HepG2 (cell line): ENCODE measurements around the gene POLR1C. TPM values are rescaled to one million over a fixed set of nuclear protein-coding genes. Genes with fewer than 3 reads are reported as not detected.

Experiments
- BRD4 ChIP-seq: sonication (generic); formaldehyde crosslinking; IDR thresholded peaks from 2 replicates; pipeline ENCODE4 v1.4.0; 2020; ENCODE audit warnings: missing genetic modification reagents
- EP300 ChIP-seq, 3 experiments: sonication (generic) in 1 of 3; formaldehyde crosslinking in 1 of 3; IDR thresholded peaks; 2 replicates each; pipeline versions ENCODE4 v1.5.1 to v1.6.1; 2011 to 2020; ENCODE audit warnings: low read depth in 2 of 3, low read length in 2 of 3, borderline replicate concordance in 1 of 3, improper control_type of control experiment in 1 of 3, mild to moderate bottlenecking in 1 of 3, missing genetic modification reagents in 1 of 3, moderate library complexity in 1 of 3
- HMGA1 ChIP-seq: sonication (generic); formaldehyde crosslinking; conservative IDR thresholded peaks from 2 replicates; pipeline ENCODE4 v1.4.0; 2020; ENCODE audit warnings: missing genetic modification reagents
- KDM3A ChIP-seq: IDR thresholded peaks from 2 replicates; pipeline ENCODE4 v1.6.1; 2018; ENCODE audit warnings: low read depth, missing compliant biosample characterization
- MYNN ChIP-seq: sonication (generic); formaldehyde crosslinking; IDR thresholded peaks from 2 replicates; pipeline ENCODE4 v1.4.0; 2020; ENCODE audit warnings: mild to moderate bottlenecking, low read depth, missing genetic modification reagents
- REXO4 ChIP-seq: sonication (generic); formaldehyde crosslinking; IDR thresholded peaks from 2 replicates; pipeline ENCODE4 v1.8.0; 2022; ENCODE audit warnings: missing genetic modification reagents, mild to moderate bottlenecking, borderline replicate concordance
- SCMH1 ChIP-seq: sonication (generic); formaldehyde crosslinking; IDR thresholded peaks from 2 replicates; pipeline ENCODE4 v1.9.0; 2021; ENCODE audit warnings: missing genetic modification reagents, mild to moderate bottlenecking, borderline replicate concordance
- SRSF9 ChIP-seq: fragments of 200-400 bp; formaldehyde crosslinking; IDR thresholded peaks from 2 replicates; pipeline ENCODE4 v1.6.1; 2018; ENCODE audit warnings: borderline replicate concordance, mild to moderate bottlenecking, low read depth, low read length; ENCODE audit not compliant: insufficient read depth, poor library complexity, severe bottlenecking
- TP53 ChIP-seq: sonication (generic); formaldehyde crosslinking; conservative IDR thresholded peaks from 2 replicates; pipeline ENCODE4 v1.4.0; 2020; ENCODE audit warnings: missing genetic modification reagents
- YEATS4 ChIP-seq: sonication (generic); formaldehyde crosslinking; IDR thresholded peaks from 2 replicates; pipeline ENCODE4 v1.4.0; 2020; ENCODE audit warnings: missing genetic modification reagents, borderline replicate concordance
- ZIK1 ChIP-seq: sonication (generic); formaldehyde crosslinking; IDR thresholded peaks from 2 replicates; pipeline ENCODE4 v1.5.0; 2020; ENCODE audit warnings: mild to moderate bottlenecking, low read depth, missing genetic modification reagents, borderline replicate concordance
- ZNF547 ChIP-seq: sonication (generic); formaldehyde crosslinking; IDR thresholded peaks from 2 replicates; pipeline ENCODE4 v1.5.1; 2020; ENCODE audit warnings: mild to moderate bottlenecking, missing genetic modification reagents
- ZNF781 ChIP-seq: sonication (generic); formaldehyde crosslinking; IDR thresholded peaks from 2 replicates; pipeline ENCODE4 v1.5.1; 2020; ENCODE audit warnings: borderline replicate concordance, mild to moderate bottlenecking, missing genetic modification reagents; ENCODE audit errors: not compliant biosample characterization
- ZNF839 ChIP-seq: sonication (generic); formaldehyde crosslinking; IDR thresholded peaks from 2 replicates; pipeline ENCODE4 v1.4.0; 2020; ENCODE audit warnings: missing genetic modification reagents, mild to moderate bottlenecking, borderline replicate concordance
- ZSCAN12 ChIP-seq: sonication (generic); formaldehyde crosslinking; IDR thresholded peaks from 2 replicates; pipeline ENCODE4 v1.9.0; 2021; ENCODE audit warnings: mild to moderate bottlenecking, missing genetic modification reagents
- ZSCAN30 ChIP-seq: sonication (generic); formaldehyde crosslinking; IDR thresholded peaks from 2 replicates; pipeline ENCODE4 v1.5.0; 2020; ENCODE audit warnings: mild to moderate bottlenecking, missing genetic modification reagents
- polyA plus RNA-seq, 8 experiments: library from polyadenylated mRNA; depleted of rRNA in 3 of 8; stranded (reverse) in 7 of 8; unstranded in 1 of 8; fragments of >200 nt; fragmentation: Illumina TruSeq in 4 of 8; extraction: Trizol in 4 of 8; gene quantifications; 2 replicates each; pipeline versions ENCODE4 v1.2.1 to v1.2.3, GENCODE V29; 2011 to 2016; ENCODE audit warnings: low read depth in 4 of 8, missing spikeins in 1 of 8, mixed read lengths in 1 of 8; ENCODE audit not compliant: insufficient read depth in 1 of 8
- total RNA-seq, 5 experiments: library from RNA; depleted of rRNA; stranded (reverse); fragments of >200 nt; fragmentation: Illumina TruSeq; extraction: Trizol; gene quantifications; 2 replicates each; pipeline ENCODE4 v1.2.3, GENCODE V29; 2016; ENCODE audit warnings: low read depth in 1 of 5
- TF ChIP-seq, protein P1 (sequence below), 2 experiments: sonication (generic) in 1 of 2; formaldehyde crosslinking in 1 of 2; IDR thresholded peaks; 2 replicates each; pipeline versions ENCODE4 v1.4.0 to v1.6.1; 2016 to 2020; ENCODE audit warnings: borderline replicate concordance in 1 of 2, low read depth in 1 of 2, mild to moderate bottlenecking in 1 of 2, missing genetic modification reagents in 1 of 2
- TF ChIP-seq, protein P2 (sequence below): sonication (generic); formaldehyde crosslinking; IDR thresholded peaks from 2 replicates; pipeline ENCODE4 v1.4.0; 2020; ENCODE audit warnings: missing genetic modification reagents, borderline replicate concordance

Gene POLR1C
- total and polyA plus RNA-seq, 2 of the 13 experiments (the other 11 are each of a cell fraction or from before 2014, with no cell fraction given): 62.6 to 72.2 TPM

DNA sequence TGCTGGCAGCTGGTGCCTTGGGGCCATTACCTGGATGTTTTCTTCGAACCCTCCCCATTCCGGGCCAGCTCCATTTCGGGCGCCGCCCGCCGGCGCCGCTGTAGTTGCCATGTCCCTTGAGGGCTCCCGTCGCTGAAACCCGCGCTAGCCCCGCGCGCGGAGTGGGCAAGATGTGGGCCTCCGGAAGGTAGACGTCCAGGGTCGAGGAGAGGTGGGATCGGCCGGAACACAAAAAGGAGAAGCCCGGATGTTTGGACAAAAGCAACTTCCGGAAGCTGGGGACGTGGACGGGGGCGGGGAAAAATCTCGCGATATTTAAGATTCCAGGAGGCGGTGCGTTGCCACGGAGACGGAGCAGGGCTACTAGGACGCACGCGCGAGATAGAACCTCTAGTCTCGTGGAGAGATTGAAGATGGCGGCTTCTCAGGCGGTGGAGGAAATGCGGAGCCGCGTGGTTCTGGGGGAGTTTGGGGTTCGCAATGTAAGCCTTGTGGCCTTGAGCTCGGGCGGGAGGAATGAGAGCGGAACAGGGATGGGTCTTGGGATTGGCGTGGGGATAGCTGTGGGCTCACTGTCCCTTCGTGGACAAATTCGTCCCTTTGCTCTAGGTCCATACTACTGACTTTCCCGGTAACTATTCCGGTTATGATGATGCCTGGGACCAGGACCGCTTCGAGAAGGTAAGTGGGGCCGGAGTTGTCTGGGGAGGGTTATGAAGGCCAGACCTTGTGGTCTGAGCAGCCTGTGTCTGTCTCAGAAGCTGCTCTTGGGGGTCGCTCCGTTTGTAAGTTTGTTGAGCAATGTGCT, at the start of gene POLR1C, which contains the start of gene YIPF3 (continued):
- TF ChIP-seq ZNF781 (CRISPR knock-in tag): peak; percentile 57
- no peak for TF ChIP-seq REXO4 (CRISPR knock-in tag)
- TF ChIP-seq, protein P1, sequence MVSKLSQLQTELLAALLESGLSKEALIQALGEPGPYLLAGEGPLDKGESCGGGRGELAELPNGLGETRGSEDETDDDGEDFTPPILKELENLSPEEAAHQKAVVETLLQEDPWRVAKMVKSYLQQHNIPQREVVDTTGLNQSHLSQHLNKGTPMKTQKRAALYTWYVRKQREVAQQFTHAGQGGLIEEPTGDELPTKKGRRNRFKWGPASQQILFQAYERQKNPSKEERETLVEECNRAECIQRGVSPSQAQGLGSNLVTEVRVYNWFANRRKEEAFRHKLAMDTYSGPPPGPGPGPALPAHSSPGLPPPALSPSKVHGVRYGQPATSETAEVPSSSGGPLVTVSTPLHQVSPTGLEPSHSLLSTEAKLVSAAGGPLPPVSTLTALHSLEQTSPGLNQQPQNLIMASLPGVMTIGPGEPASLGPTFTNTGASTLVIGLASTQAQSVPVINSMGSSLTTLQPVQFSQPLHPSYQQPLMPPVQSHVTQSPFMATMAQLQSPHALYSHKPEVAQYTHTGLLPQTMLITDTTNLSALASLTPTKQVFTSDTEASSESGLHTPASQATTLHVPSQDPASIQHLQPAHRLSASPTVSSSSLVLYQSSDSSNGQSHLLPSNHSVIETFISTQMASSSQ (IDR thresholded peaks at IDR 0.05; ENCODE audit: low read depth): 0 out of 2 replicates have a peak, but pooled peaks have one; percentile 18
- TF ChIP-seq, protein P1 (CRISPR knock-in tag; IDR thresholded peaks at IDR 0.05; ENCODE audit: borderline replicate concordance): peak; percentile 43; the same call in 1 of the 2 replicates
- no peak for TF ChIP-seq TP53
- TF ChIP-seq ZSCAN12 (CRISPR knock-in tag): peak; percentile 82
- no peak for TF ChIP-seq ZSCAN30
- peak; percentile 98 for TF ChIP-seq YEATS4
- TF ChIP-seq MYNN (CRISPR knock-in tag): no peak; the same call in 1 of the 2 replicates
- TF ChIP-seq HMGA1 (CRISPR knock-in tag): no peak
- peak in 1 of 2 experiments; percentile 9; a peak in 1 of 4 replicates for TF ChIP-seq EP300 (IDR thresholded peaks at IDR 0.05; ENCODE audit: low read depth in 2 of 2, low read length in 2 of 2)
- no peak; the same call in 1 of the 2 replicates for TF ChIP-seq EP300 (CRISPR knock-in tag; IDR thresholded peaks at IDR 0.05; ENCODE audit: borderline replicate concordance)
- no peak for TF ChIP-seq SCMH1 (CRISPR knock-in tag)
- TF ChIP-seq ZNF547 (CRISPR knock-in tag): peak; percentile 98
- no peak for TF ChIP-seq SRSF9
- TF ChIP-seq BRD4 (CRISPR knock-in tag): peak; percentile 87
- peak; percentile 91 for TF ChIP-seq KDM3A (CRISPR knock-in tag)
- TF ChIP-seq ZIK1 (CRISPR knock-in tag): 0 out of 2 replicates have a peak, but pooled peaks have one; percentile 10
- TF ChIP-seq ZNF839: peak; percentile 16; the same call in 1 of the 2 replicates
- TF ChIP-seq, protein P2, sequence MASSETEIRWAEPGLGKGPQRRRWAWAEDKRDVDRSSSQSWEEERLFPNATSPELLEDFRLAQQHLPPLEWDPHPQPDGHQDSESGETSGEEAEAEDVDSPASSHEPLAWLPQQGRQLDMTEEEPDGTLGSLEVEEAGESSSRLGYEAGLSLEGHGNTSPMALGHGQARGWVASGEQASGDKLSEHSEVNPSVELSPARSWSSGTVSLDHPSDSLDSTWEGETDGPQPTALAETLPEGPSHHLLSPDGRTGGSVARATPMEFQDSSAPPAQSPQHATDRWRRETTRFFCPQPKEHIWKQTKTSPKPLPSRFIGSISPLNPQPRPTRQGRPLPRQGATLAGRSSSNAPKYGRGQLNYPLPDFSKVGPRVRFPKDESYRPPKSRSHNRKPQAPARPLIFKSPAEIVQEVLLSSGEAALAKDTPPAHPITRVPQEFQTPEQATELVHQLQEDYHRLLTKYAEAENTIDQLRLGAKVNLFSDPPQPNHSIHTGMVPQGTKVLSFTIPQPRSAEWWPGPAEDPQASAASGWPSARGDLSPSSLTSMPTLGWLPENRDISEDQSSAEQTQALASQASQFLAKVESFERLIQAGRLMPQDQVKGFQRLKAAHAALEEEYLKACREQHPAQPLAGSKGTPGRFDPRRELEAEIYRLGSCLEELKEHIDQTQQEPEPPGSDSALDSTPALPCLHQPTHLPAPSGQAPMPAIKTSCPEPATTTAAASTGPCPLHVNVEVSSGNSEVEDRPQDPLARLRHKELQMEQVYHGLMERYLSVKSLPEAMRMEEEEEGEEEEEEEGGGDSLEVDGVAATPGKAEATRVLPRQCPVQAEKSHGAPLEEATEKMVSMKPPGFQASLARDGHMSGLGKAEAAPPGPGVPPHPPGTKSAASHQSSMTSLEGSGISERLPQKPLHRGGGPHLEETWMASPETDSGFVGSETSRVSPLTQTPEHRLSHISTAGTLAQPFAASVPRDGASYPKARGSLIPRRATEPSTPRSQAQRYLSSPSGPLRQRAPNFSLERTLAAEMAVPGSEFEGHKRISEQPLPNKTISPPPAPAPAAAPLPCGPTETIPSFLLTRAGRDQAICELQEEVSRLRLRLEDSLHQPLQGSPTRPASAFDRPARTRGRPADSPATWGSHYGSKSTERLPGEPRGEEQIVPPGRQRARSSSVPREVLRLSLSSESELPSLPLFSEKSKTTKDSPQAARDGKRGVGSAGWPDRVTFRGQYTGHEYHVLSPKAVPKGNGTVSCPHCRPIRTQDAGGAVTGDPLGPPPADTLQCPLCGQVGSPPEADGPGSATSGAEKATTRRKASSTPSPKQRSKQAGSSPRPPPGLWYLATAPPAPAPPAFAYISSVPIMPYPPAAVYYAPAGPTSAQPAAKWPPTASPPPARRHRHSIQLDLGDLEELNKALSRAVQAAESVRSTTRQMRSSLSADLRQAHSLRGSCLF (CRISPR knock-in tag): no peak
